SK-N-SH (cell line): ENCODE data around the gene SMG7.

Source experiments
- CTCF ChIP-seq: fragments of 200-600 bp; sonication (generic); IDR thresholded peaks from 2 replicates; pipeline ENCODE4 v1.6.1; 2017; ENCODE audit warnings: antibody characterized with exemption, mild to moderate bottlenecking, moderate library complexity
- ELF1 ChIP-seq: IDR thresholded peaks from 2 replicates; pipeline ENCODE4 v1.4.0; 2012
- EP300 ChIP-seq, 2 experiments: IDR thresholded peaks; 2 replicates each; pipeline versions ENCODE4 v1.4.0 to v1.6.1; 2012; ENCODE audit warnings: borderline replicate concordance in 1 of 2, low read depth in 1 of 2, low read length in 1 of 2
- MEF2A ChIP-seq: IDR thresholded peaks from 2 replicates; pipeline ENCODE4 v1.4.0; 2012; ENCODE audit warnings: low read depth, borderline replicate concordance
- RAD21 ChIP-seq: IDR thresholded peaks from 2 replicates; pipeline ENCODE4 v1.6.1; 2012; ENCODE audit warnings: mild to moderate bottlenecking, low read length
- YY1 ChIP-seq: IDR thresholded peaks from 2 replicates; pipeline ENCODE4 v1.4.0; 2012; ENCODE audit warnings: low read depth, mild to moderate bottlenecking

- no peak for TF ChIP-seq ELF1
- TF ChIP-seq YY1, result no peak
- no peak for TF ChIP-seq MEF2A
- TF ChIP-seq RAD21, result peak; percentile 76
- peak; percentile 83 for TF ChIP-seq CTCF
- TF ChIP-seq EP300 (IDR thresholded peaks at IDR 0.05; ENCODE audit: borderline replicate concordance in 1 of 2, low read depth in 1 of 2, low read length in 1 of 2), result no peak
Observed at GRCh38 chr1:183543619-183544204, 71.4 kb downstream of the SMG7 start.
